PFSK-1 (cell line): ENCODE measurements around the gene LRRC26.

ENCODE experiments used
- FOXP2 ChIP-seq: optimal IDR thresholded peaks from 2 replicates; pipeline ENCODE3; 2011; ENCODE audit warnings: borderline replicate concordance, control low read depth, inconsistent platforms; ENCODE audit not compliant: insufficient read depth; ENCODE audit errors: extremely low read length, extremely low read depth
- POLR2AphosphoS5 ChIP-seq: IDR thresholded peaks from 2 replicates; pipeline ENCODE4 v1.6.1; 2012; ENCODE audit warnings: low read depth, mild to moderate bottlenecking, control low read depth, low read length, moderate library complexity
- REST ChIP-seq, 2 experiments: IDR thresholded peaks; 2 replicates each; pipeline versions ENCODE4 v1.6.1 to v1.8.0; 2011 to 2012; ENCODE audit warnings: low read depth in 2 of 2, low read length in 2 of 2, control low read depth in 1 of 2, inconsistent platforms in 1 of 2, mild to moderate bottlenecking in 1 of 2, moderate library complexity in 1 of 2; ENCODE audit not compliant: insufficient read depth in 1 of 2
- SIN3A ChIP-seq: IDR thresholded peaks from 2 replicates; pipeline ENCODE4 v1.6.1; 2012; ENCODE audit warnings: mild to moderate bottlenecking, low read length, moderate library complexity, borderline replicate concordance; ENCODE audit not compliant: insufficient read depth
- TAF1 ChIP-seq: IDR thresholded peaks from 2 replicates; pipeline ENCODE4 v1.6.1; 2012; ENCODE audit warnings: low read length, control low read depth, borderline replicate concordance; ENCODE audit not compliant: insufficient read depth

The LRRC26 gene

GRCh38 chr9:137191691-137192447, 22.0 kb upstream of the LRRC26 start:
- no peak for TF ChIP-seq TAF1
- no peak for TF ChIP-seq SIN3A
- TF ChIP-seq REST (IDR thresholded peaks at IDR 0.05; ENCODE audit: insufficient read depth in 1 of 2, low read depth in 2 of 2, low read length in 2 of 2), result no peak

- TF ChIP-seq FOXP2 (no peak), POLR2AphosphoS5 (no peak), TAF1 (no peak), REST (IDR thresholded peaks at IDR 0.05; ENCODE audit: insufficient read depth in 1 of 2, low read depth in 2 of 2, low read length in 2 of 2) (no peak), SIN3A (no peak)
Measured at GRCh38 chr9:137191245-137191644, 21.4 kb upstream of the LRRC26 start.

GRCh38 chr9:137190315-137190856, 20.5 kb upstream of the LRRC26 start:
- TF ChIP-seq POLR2AphosphoS5, result no peak
- no peak for TF ChIP-seq REST (IDR thresholded peaks at IDR 0.05; ENCODE audit: insufficient read depth in 1 of 2, low read depth in 2 of 2, low read length in 2 of 2)
- no peak for TF ChIP-seq FOXP2
- no peak for TF ChIP-seq SIN3A
- no peak for TF ChIP-seq TAF1

GRCh38 chr9:137189297-137190295, 19.7 kb upstream of the LRRC26 start:
- no peak for TF ChIP-seq FOXP2
- TF ChIP-seq REST (IDR thresholded peaks at IDR 0.05; ENCODE audit: insufficient read depth in 1 of 2, low read depth in 2 of 2, low read length in 2 of 2), result no peak
- TF ChIP-seq TAF1, result no peak
- TF ChIP-seq POLR2AphosphoS5, result no peak
- TF ChIP-seq SIN3A, result no peak
